CD14-positive monocyte (primary cell): ENCODE data around the gene STK38. TPM values are rescaled to one million over a fixed set of nuclear protein-coding genes. Genes with fewer than 3 reads are reported as not detected.

Experiments used
- DNase-seq, 3 donors: peaks; one replicate each; pipeline ENCODE4 v3.0.0-alpha.2; 2011 to 2022
- H2AFZ ChIP-seq: 2 replicates; pipeline ENCODE4 v1.6.0; 2012; ENCODE audit warnings: mild to moderate bottlenecking, low read depth, low read length, inconsistent platforms; ENCODE audit not compliant: insufficient read depth, poor library complexity, severe bottlenecking
- H3K27ac ChIP-seq, 2 donors: 1 replicate in 1 of 2; 2 replicates in 1 of 2; pipeline ENCODE4 v1.5.1; 2012 to 2013; ENCODE audit warnings: low read length in 2 of 2, control low read depth in 1 of 2, inconsistent platforms in 1 of 2, low read depth in 1 of 2, mild to moderate bottlenecking in 1 of 2
- H3K27me3 ChIP-seq, 2 donors: one replicate each; pipeline versions ENCODE4 v1.6.0 to v1.6.1; 2011 to 2013; ENCODE audit warnings: low read length in 2 of 2; ENCODE audit not compliant: control insufficient read depth in 2 of 2, insufficient read depth in 2 of 2
- H3K36me3 ChIP-seq, 2 donors: replicated peaks in 1 of 2; 1 replicate in 1 of 2; 2 replicates in 1 of 2; pipeline versions ENCODE4 v1.5.1 to v1.6.1; 2012 to 2013; ENCODE audit warnings: low read length in 2 of 2, control low read depth in 1 of 2, inconsistent platforms in 1 of 2, mild to moderate bottlenecking in 1 of 2; ENCODE audit not compliant: insufficient read depth in 2 of 2, control insufficient read depth in 1 of 2
- H3K4me1 ChIP-seq, 2 donors: 1 replicate in 1 of 2; 2 replicates in 1 of 2; pipeline versions ENCODE4 v1.5.1 to v1.6.1; 2012 to 2013; ENCODE audit warnings: low read length in 2 of 2, control low read depth in 1 of 2, inconsistent platforms in 1 of 2, mild to moderate bottlenecking in 1 of 2, moderate library complexity in 1 of 2; ENCODE audit not compliant: insufficient read depth in 2 of 2, control insufficient read depth in 1 of 2
- H3K4me2 ChIP-seq: replicated peaks from 2 replicates; pipeline ENCODE3; 2012; ENCODE audit warnings: low read length, moderate library complexity, mild to moderate bottlenecking; ENCODE audit not compliant: poor library complexity, severe bottlenecking; ENCODE audit errors: extremely low read depth
- H3K4me3 ChIP-seq, 3 experiments: fragments of 200-600 bp in 1 of 3; sonication (generic) in 1 of 3; replicated peaks in 1 of 3; 1 replicate in 2 of 3; 2 replicates in 1 of 3; pipeline ENCODE4 v1.5.1; 2011 to 2013; ENCODE audit warnings: low read length in 3 of 3, mild to moderate bottlenecking in 3 of 3, control low read depth in 2 of 3, low read depth in 2 of 3, inconsistent platforms in 1 of 3, moderate library complexity in 1 of 3
- H3K79me2 ChIP-seq: 2 replicates; pipeline ENCODE4 v1.6.0; 2012; ENCODE audit warnings: mild to moderate bottlenecking, control low read depth, inconsistent platforms, low read length, moderate library complexity; ENCODE audit not compliant: insufficient read depth
- H3K9ac ChIP-seq: 2 replicates; pipeline ENCODE4 v1.6.0; 2017; ENCODE audit warnings: low read length, mild to moderate bottlenecking; ENCODE audit not compliant: insufficient read depth, poor library complexity, severe bottlenecking
- H3K9me3 ChIP-seq, 2 donors: replicated peaks in 1 of 2; 1 replicate in 1 of 2; 2 replicates in 1 of 2; pipeline versions ENCODE4 v1.5.1 to v1.6.1; 2012 to 2013; ENCODE audit warnings: low read length in 2 of 2, control low read depth in 1 of 2; ENCODE audit not compliant: control insufficient read depth in 1 of 2, insufficient read depth in 1 of 2
- H4K20me1 ChIP-seq: 2 replicates; pipeline ENCODE4 v1.6.0; 2012; ENCODE audit warnings: mild to moderate bottlenecking, low read length, control low read depth, moderate library complexity; ENCODE audit not compliant: insufficient read depth
- H3K27ac Mint-ChIP-seq, 7 donors: one replicate each; pipeline ENCODE4 v1.8.0; 2020; ENCODE audit warnings: mild to moderate bottlenecking in 7 of 7, mixed read lengths in 7 of 7, moderate library complexity in 6 of 7, inconsistent platforms in 2 of 7
- H3K27me3 Mint-ChIP-seq, 3 donors: one replicate each; pipeline ENCODE4 v1.8.0; 2021 to 2022; ENCODE audit warnings: low read depth in 3 of 3, mild to moderate bottlenecking in 3 of 3, mixed read lengths in 3 of 3, moderate library complexity in 3 of 3, inconsistent platforms in 1 of 3
- H3K36me3 Mint-ChIP-seq, 2 donors: one replicate each; pipeline ENCODE4 v1.8.0; 2020; ENCODE audit warnings: mixed read lengths in 2 of 2, inconsistent platforms in 1 of 2, mild to moderate bottlenecking in 1 of 2
- H3K4me1 Mint-ChIP-seq: one replicate; pipeline ENCODE4 v1.8.0; 2020; ENCODE audit warnings: mild to moderate bottlenecking, mixed read lengths
- H3K4me3 Mint-ChIP-seq, 2 donors: one replicate each; pipeline ENCODE4 v1.8.0; 2020; ENCODE audit warnings: mild to moderate bottlenecking in 2 of 2, mixed read lengths in 2 of 2, moderate library complexity in 1 of 2
- H3K9me3 Mint-ChIP-seq, 7 donors: one replicate each; pipeline ENCODE4 v1.8.0; 2020 to 2022; ENCODE audit warnings: mixed read lengths in 7 of 7, mild to moderate bottlenecking in 6 of 7, moderate library complexity in 6 of 7, inconsistent platforms in 2 of 7
- CTCF ChIP-seq: fragments of 200-600 bp; IDR thresholded peaks from one replicate; pipeline ENCODE4 v1.8.0; 2022; ENCODE audit warnings: antibody characterized with exemption, mild to moderate bottlenecking
- WGBS: methylation state at CpG from one replicate; pipeline ENCODE4 v1.1.5; 2013; ENCODE audit warnings: missing lambda C conversion rate; ENCODE audit not compliant: insufficient coverage; 5-methylcytosine and 5-hydroxymethylcytosine counted together
- intact Hi-C, 2 donors: fragments of 100-400 bp; cut with micrococcal nuclease; formaldehyde crosslinking; loops; one replicate each; pipeline versions ENCODE4 v1.15.0 to v1.15.1; 2023
- polyA plus RNA-seq, 3 donors: library from polyadenylated mRNA; depleted of rRNA in 1 of 3; unstranded in 2 of 3; stranded (reverse) in 1 of 3; fragments of 300-500 nt in 2 of 3; fragments of >200 nt in 1 of 3; fragmentation: Illumina TruSeq in 2 of 3; gene quantifications; 1 replicate in 2 of 3; 2 replicates in 1 of 3; pipeline ENCODE4 v1.2.3, GENCODE V29; 2012 to 2021

STK38 gene
- polyA plus RNA-seq, 3 donors = 57.1 to 95.7 (median 58.4) TPM

GRCh38 chr6:36479256-36479655, 68.0 kb downstream of the STK38 start:
- no peak overlapping the region for H3K27ac Mint-ChIP-seq
- no peak for DNase-seq
- WGBS = 100% methylated on average over 1 of the region's 1 CpG

GRCh38 chr6:36478051-36478526, 69.2 kb downstream of the STK38 start:
- Mint-ChIP-seq H3K36me3 (peaks cover 51 to 69% of the 10 kb centered on the region in 2 donors), H3K4me1 (peaks cover 24% of the 10 kb centered on the region), H3K27me3 (no peaks in the 10 kb centered on the region), H3K4me3 (peak overlapping the region; percentile 67 to 71), H3K27ac (peak overlapping the region in 6 of 7 donors; percentile 8 to 77 (median 34)), H3K9me3 (peaks cover 0 to 2% (median 0%) of the 10 kb centered on the region in 7 donors)
- Histone ChIP-seq H2AFZ (no peak overlapping the region), H3K9me3 (no peaks in the 10 kb centered on the region), H3K27ac (peak overlapping the region; percentile 16 to 64), H4K20me1 (peaks cover 12% of the 10 kb centered on the region), H3K4me1 (peaks cover 15 to 22% of the 10 kb centered on the region in 2 donors), H3K36me3 (peaks cover 38 to 73% of the 10 kb centered on the region in 2 donors), H3K4me3 (peak overlapping the region in 1 of 3 experiments; percentile 49), H3K9ac (no peak overlapping the region), H3K27me3 (no peaks in the 10 kb centered on the region), H3K4me2 (peak overlapping the region; percentile 35), H3K79me2 (peaks cover 29% of the 10 kb centered on the region)
- intact Hi-C loops = no loop called here
- DNase-seq = peak in 1 of 3 donors; percentile 24
- WGBS = no CpG with 5 or more reads among the region's 2 CpGs
- no peak for TF ChIP-seq CTCF

More at GRCh38 chr6:36479256-36479655, 68.0 kb downstream of the STK38 start:
- no peak overlapping the region for H3K4me3 ChIP-seq
- no peak overlapping the region for H3K4me2 ChIP-seq
- H3K9me3 Mint-ChIP-seq = peaks cover 0 to 2% (median 0%) of the 10 kb centered on the region in 7 donors
- no peak overlapping the region for H3K4me3 Mint-ChIP-seq
- TF ChIP-seq CTCF = no peak
- no peaks in the 10 kb centered on the region for H3K27me3 ChIP-seq
- peaks cover 12% of the 10 kb centered on the region for H4K20me1 ChIP-seq
- H3K4me1 ChIP-seq = peaks cover 26 to 32% of the 10 kb centered on the region in 2 donors
- peaks cover 26% of the 10 kb centered on the region for H3K79me2 ChIP-seq
- H3K9me3 ChIP-seq = no peaks in the 10 kb centered on the region
- peaks cover 51 to 66% of the 10 kb centered on the region in 2 donors for H3K36me3 Mint-ChIP-seq
- H3K27ac ChIP-seq = no peak overlapping the region
- H3K4me1 Mint-ChIP-seq = peaks cover 33% of the 10 kb centered on the region
- intact Hi-C loops = no loop called here
- H3K27me3 Mint-ChIP-seq = no peaks in the 10 kb centered on the region
- no peak overlapping the region for H3K9ac ChIP-seq
- no peak overlapping the region for H2AFZ ChIP-seq
- H3K36me3 ChIP-seq = peaks cover 32 to 63% of the 10 kb centered on the region in 2 donors
